HCT116 (cell line): Measurements from ENCODE around the gene SCN7A. TPM values are rescaled to one million over a fixed set of nuclear protein-coding genes. Genes with fewer than 3 reads are reported as not detected.
A peak's percentile ranks its signal among the peaks of the same experiment; 100 is the strongest.

Source experiments
- ATAC-seq: fragments of 200-7000 bp; cut with Tn5 transposase; 2 replicates; pipeline ENCODE4 v1.9.1; 2020; ENCODE audit warnings: mild to moderate bottlenecking, moderate library complexity
- BruUV-seq: library from RNA; stranded (reverse); fragments of 400-500 nt; replicated peaks from 2 replicates; lab custom pipeline; 2021; lab: Mats Ljungman, UMichigan
- CTCF ChIA-PET: fragments of 300-600 bp; sonication (Branson Sonifier 250); formaldehyde crosslinking; loops from one replicate; lab custom pipeline; 2021; ENCODE audit warnings: antibody characterized with exemption; lab: Charles Lee
- POLR2A ChIA-PET: fragments of 300-600, 350-600 bp; sonication (Branson Sonifier 250); formaldehyde crosslinking; loops from one replicate; lab custom pipeline; 2021; ENCODE audit warnings: antibody characterized with exemption; lab: Charles Lee
- RAD21 ChIA-PET, 2 experiments: fragments of 300-600 bp; sonication (Branson Sonifier 250); formaldehyde crosslinking; loops; one replicate each; lab custom pipeline; 2023; ENCODE audit warnings: low total read pairs in 2 of 2; ENCODE audit not compliant: uncharacterized antibody in 2 of 2, unreplicated experiment in 2 of 2, low non-redundant PET in 1 of 2; lab: Charles Lee
- DNase-seq: peaks from one replicate; pipeline ENCODE4 v3.0.0-alpha.2; 2010; ENCODE audit warnings: low read depth, low spot score
- H2AFZ ChIP-seq: fragments of 200-600 bp; shearing (Covaris generic), sonication (generic); 2 replicates; pipeline ENCODE4 v1.6.1; 2017; ENCODE audit warnings: low read depth, mixed run types, mixed read lengths, antibody characterized with exemption, low read length; ENCODE audit not compliant: poor library complexity, severe bottlenecking
- H3K27ac ChIP-seq: 2 replicates; pipeline ENCODE4 v1.5.1; 2012; ENCODE audit warnings: low read depth, low read length
- H3K27me3 ChIP-seq: fragments of 200-600 bp; sonication (generic); 2 replicates; pipeline ENCODE4 v1.6.1; 2016; ENCODE audit warnings: mixed run types, low read length, mixed read lengths; ENCODE audit not compliant: insufficient read depth
- H3K36me3 ChIP-seq, 2 experiments: fragments of 200-500 bp in 1 of 2; fragments of 200-600 bp in 1 of 2; sonication (Bioruptor generic) in 1 of 2; sonication (generic) in 1 of 2; 2 replicates each; pipeline versions ENCODE4 v1.5.1 to v1.6.1; 2014 to 2016; ENCODE audit warnings: low read length in 2 of 2, inconsistent platforms in 1 of 2, mixed read lengths in 1 of 2, mixed run types in 1 of 2; ENCODE audit not compliant: insufficient read depth in 2 of 2, control insufficient read depth in 1 of 2
- H3K4me1 ChIP-seq, 2 experiments: fragments of 200-600 bp in 1 of 2; sonication (generic) in 1 of 2; 2 replicates each; pipeline versions ENCODE4 v1.5.1 to v1.6.1; 2012 to 2017; ENCODE audit warnings: low read length in 2 of 2, inconsistent platforms in 1 of 2, mild to moderate bottlenecking in 1 of 2, mixed read lengths in 1 of 2, mixed run types in 1 of 2, moderate library complexity in 1 of 2; ENCODE audit not compliant: insufficient read depth in 2 of 2, control insufficient read depth in 1 of 2
- H3K4me2 ChIP-seq: fragments of 200-600 bp; sonication (generic); 2 replicates; pipeline ENCODE4 v1.6.1; 2017; ENCODE audit warnings: mixed run types, low read length, mixed read lengths
- H3K4me3 ChIP-seq, 2 experiments: fragments of 200-600 bp in 1 of 2; sonication (generic) in 1 of 2; replicated peaks in 1 of 2; 2 replicates each; pipeline ENCODE4 v1.5.1; 2011 to 2016; ENCODE audit warnings: low read length in 2 of 2, control low read depth in 1 of 2, low read depth in 1 of 2, mild to moderate bottlenecking in 1 of 2, mixed read lengths in 1 of 2, mixed run types in 1 of 2
- H3K79me2 ChIP-seq: fragments of 200-600 bp; sonication (generic); 2 replicates; pipeline ENCODE4 v1.6.1; 2017; ENCODE audit warnings: mild to moderate bottlenecking, mixed run types, low read length, moderate library complexity, mixed read lengths; ENCODE audit not compliant: insufficient read depth
- H3K9ac ChIP-seq: fragments of 200-600 bp; sonication (generic); 2 replicates; pipeline ENCODE4 v1.6.1; 2016; ENCODE audit warnings: low read length, mixed read lengths
- H3K9me2 ChIP-seq: fragments of 200-600 bp; sonication (generic), shearing (Covaris generic); 2 replicates; pipeline ENCODE4 v1.6.1; 2017; ENCODE audit warnings: mixed run types, mild to moderate bottlenecking, moderate library complexity; ENCODE audit not compliant: insufficient read depth
- H3K9me3 ChIP-seq, 2 experiments: fragments of 200-500 bp in 1 of 2; fragments of 200-600 bp in 1 of 2; sonication (Bioruptor generic) in 1 of 2; sonication (generic) in 1 of 2; 2 replicates each; pipeline ENCODE4 v1.6.1; 2014 to 2017; ENCODE audit warnings: low read length in 2 of 2, mixed read lengths in 2 of 2, inconsistent platforms in 1 of 2, low read depth in 1 of 2, mild to moderate bottlenecking in 1 of 2, mixed run types in 1 of 2, moderate library complexity in 1 of 2; ENCODE audit not compliant: control insufficient read depth in 1 of 2, insufficient read depth in 1 of 2
- H4K20me1 ChIP-seq: fragments of 200-600 bp; sonication (generic), shearing (Covaris generic); 2 replicates; pipeline ENCODE4 v1.6.1; 2017; ENCODE audit warnings: mixed run types, mild to moderate bottlenecking, moderate library complexity; ENCODE audit not compliant: insufficient read depth
- CBX3 ChIP-seq: IDR thresholded peaks from 2 replicates; pipeline ENCODE4 v1.6.1; 2012; ENCODE audit warnings: low read depth
- ELF1 ChIP-seq: IDR thresholded peaks from 2 replicates; pipeline ENCODE4 v1.6.1; 2012; ENCODE audit warnings: low read depth, borderline replicate concordance
- EZH2phosphoT487 ChIP-seq: fragments of 200-600 bp; IDR thresholded peaks from 2 replicates; pipeline ENCODE4 v1.6.1; 2018; ENCODE audit warnings: antibody characterized with exemption, borderline replicate concordance
- FOSL1 ChIP-seq: IDR thresholded peaks from 2 replicates; pipeline ENCODE4 v1.6.1; 2012; ENCODE audit warnings: low read depth
- JUND ChIP-seq: IDR thresholded peaks from 2 replicates; pipeline ENCODE4 v1.6.1; 2012
- POLR2A ChIP-seq: IDR thresholded peaks from 2 replicates; pipeline ENCODE4 v1.7.0; 2011; ENCODE audit warnings: borderline replicate concordance; ENCODE audit not compliant: insufficient read depth, insufficient read length; ENCODE audit errors: extremely low read depth
- POLR2AphosphoS5 ChIP-seq: IDR thresholded peaks from 2 replicates; pipeline ENCODE4 v1.6.1; 2011; ENCODE audit warnings: mild to moderate bottlenecking, low read depth, low read length, moderate library complexity
- RAD21 ChIP-seq: IDR thresholded peaks from 2 replicates; pipeline ENCODE4 v1.6.1; 2012; ENCODE audit warnings: low read depth, mild to moderate bottlenecking
- SIN3A ChIP-seq: IDR thresholded peaks from 2 replicates; pipeline ENCODE4 v1.6.1; 2012; ENCODE audit warnings: low read depth
- TCF7L2 ChIP-seq: IDR thresholded peaks from 2 replicates; pipeline ENCODE4 v1.7.0; 2011; ENCODE audit warnings: borderline replicate concordance, inconsistent platforms; ENCODE audit not compliant: insufficient read depth, insufficient read length; ENCODE audit errors: extremely low read depth
- YY1 ChIP-seq: IDR thresholded peaks from 2 replicates; pipeline ENCODE4 v1.6.1; 2011; ENCODE audit warnings: low read length, low read depth, moderate library complexity, mild to moderate bottlenecking; ENCODE audit not compliant: insufficient replicate concordance; ENCODE audit errors: extremely low read depth
- ZNF274 ChIP-seq: fragments of 200-500 bp; sonication (Bioruptor generic); IDR thresholded peaks from 2 replicates; pipeline ENCODE4 v1.6.1; 2014; ENCODE audit warnings: mild to moderate bottlenecking, low read depth, low read length, inconsistent platforms
- intact Hi-C: fragments of 100-400 bp; cut with micrococcal nuclease; formaldehyde crosslinking; loops from 2 replicates; pipeline ENCODE4 v1.10.0; 2022
- total RNA-seq: library from RNA; stranded (reverse); gene quantifications from one replicate; pipeline ENCODE4 v1.2.1, GENCODE V29; 2021; ENCODE audit not compliant: unreplicated experiment
- TF ChIP-seq, protein P1 (sequence below): IDR thresholded peaks from 2 replicates; pipeline ENCODE4 v1.6.1; 2012
- TF ChIP-seq, protein P2 (sequence below), 3 experiments: fragments of 200-600 bp in 1 of 3; sonication (generic) in 1 of 3; IDR thresholded peaks in 2 of 3; conservative IDR thresholded peaks in 1 of 3; 2 replicates each; pipeline ENCODE4 v1.5.1; 2012 to 2017; ENCODE audit warnings: low read depth in 2 of 3, low read length in 2 of 3, antibody characterized with exemption in 1 of 3, borderline replicate concordance in 1 of 3, control low read depth in 1 of 3, mild to moderate bottlenecking in 1 of 3, mixed read lengths in 1 of 3, mixed run types in 1 of 3, moderate library complexity in 1 of 3; ENCODE audit not compliant: insufficient read depth in 1 of 3

The SCN7A gene
- total RNA-seq, 1 experiment from 2014 or later: 0.07 TPM

GRCh38 chr2:166517533-166518061 lies 23.5 kb upstream of the SCN7A start:
- intact Hi-C loops: loop anchor here (5.0 kb wide), 1 partner anchor 155 kb away; no protein-coding TSS in a partner anchor
- TF ChIP-seq POLR2AphosphoS5 (no peak), TCF7L2 (no peak), EZH2phosphoT487 (no peak)
- DNase-seq (no peak), ATAC-seq (no peak)
- H3K9me3 ChIP-seq: no peaks in the 10 kb centered on the region
- POLR2A ChIA-PET: no interaction called here
- no peak overlapping the region for H3K4me2 ChIP-seq
- H2AFZ ChIP-seq: no peak overlapping the region
- H3K36me3 ChIP-seq: no peaks in the 10 kb centered on the region
- H3K27ac ChIP-seq: no peak overlapping the region
- H3K27me3 ChIP-seq: peaks cover 8% of the 10 kb centered on the region; the same call in 1 of the 2 replicates
- RAD21 ChIA-PET: no interaction called here
- no peaks in the 10 kb centered on the region for H4K20me1 ChIP-seq
- CTCF ChIA-PET: interaction anchor here (1.3 kb wide), 1 partner anchor 20 kb away, joined by 4 read pairs; no protein-coding TSS in a partner anchor
- H3K9me2 ChIP-seq: no peaks in the 10 kb centered on the region
- no peaks in the 10 kb centered on the region for H3K79me2 ChIP-seq
- H3K4me1 ChIP-seq: no peaks in the 10 kb centered on the region
- H3K4me3 ChIP-seq: no peak overlapping the region
- no peak overlapping the region for H3K9ac ChIP-seq
- BruUV-seq: no TSS peak

DNA sequence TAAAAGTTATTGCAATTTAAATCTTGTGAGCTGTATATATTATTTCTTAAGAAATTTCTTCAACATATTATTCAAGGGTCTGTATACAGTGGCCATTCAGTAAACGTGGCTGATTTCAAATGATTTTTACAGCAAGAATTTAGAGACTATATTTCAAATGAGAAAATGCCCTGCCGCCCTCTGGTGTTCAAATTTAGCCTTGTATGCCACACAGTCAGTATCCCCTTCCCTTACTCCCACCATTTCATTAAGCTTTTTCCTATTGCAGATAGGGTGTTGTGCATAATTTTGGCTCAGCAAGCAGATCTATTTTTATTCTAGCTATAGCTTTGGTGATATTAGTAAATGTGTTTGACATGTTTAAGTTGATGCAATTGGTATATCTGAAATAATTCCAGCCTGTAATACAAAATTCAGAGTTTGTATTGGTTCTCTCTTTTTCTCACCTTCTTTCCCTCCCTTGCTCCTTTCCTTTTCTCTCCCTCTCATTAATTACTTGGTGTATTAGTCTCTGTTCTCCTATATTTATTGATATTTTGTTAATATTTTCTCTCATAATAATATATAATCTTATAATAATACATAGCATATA lies 22.8 kb upstream of the SCN7A start:
- DNase-seq (no peak), ATAC-seq (peak; percentile 63; the same call in 1 of the 2 replicates)
- Histone ChIP-seq H3K9me2 (no peaks in the 10 kb centered on the region), H3K27me3 (peaks cover 8% of the 10 kb centered on the region; the same call in 1 of the 2 replicates), H4K20me1 (no peaks in the 10 kb centered on the region), H3K9ac (no peak overlapping the region), H3K4me2 (no peak overlapping the region), H3K27ac (no peak overlapping the region), H3K4me3 (no peak overlapping the region), H3K36me3 (no peaks in the 10 kb centered on the region), H2AFZ (no peak overlapping the region), H3K9me3 (no peaks in the 10 kb centered on the region), H3K4me1 (no peaks in the 10 kb centered on the region), H3K79me2 (no peaks in the 10 kb centered on the region)
- BruUV-seq: no TSS peak
- RAD21 ChIA-PET: no interaction called here
- CTCF ChIA-PET: interaction anchor here (0.6 to 1.5 kb wide), 6 partner anchors 11 to 364 kb away, joined by 3 to 8 read pairs (median 4); no protein-coding TSS in a partner anchor
- intact Hi-C loops: loop anchor here (5.0 kb wide), 1 partner anchor 155 kb away; no protein-coding TSS in a partner anchor
- POLR2A ChIA-PET: no interaction called here
- peak; percentile 46 for TF ChIP-seq RAD21
- TF ChIP-seq ZNF274: no peak
- TF ChIP-seq TCF7L2: no peak
- no peak for TF ChIP-seq YY1
- TF ChIP-seq FOSL1: no peak
- no peak for TF ChIP-seq ELF1
- TF ChIP-seq, protein P1, sequence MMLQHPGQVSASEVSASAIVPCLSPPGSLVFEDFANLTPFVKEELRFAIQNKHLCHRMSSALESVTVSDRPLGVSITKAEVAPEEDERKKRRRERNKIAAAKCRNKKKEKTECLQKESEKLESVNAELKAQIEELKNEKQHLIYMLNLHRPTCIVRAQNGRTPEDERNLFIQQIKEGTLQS: no peak
- no peak for TF ChIP-seq POLR2A
- TF ChIP-seq, protein P2, sequence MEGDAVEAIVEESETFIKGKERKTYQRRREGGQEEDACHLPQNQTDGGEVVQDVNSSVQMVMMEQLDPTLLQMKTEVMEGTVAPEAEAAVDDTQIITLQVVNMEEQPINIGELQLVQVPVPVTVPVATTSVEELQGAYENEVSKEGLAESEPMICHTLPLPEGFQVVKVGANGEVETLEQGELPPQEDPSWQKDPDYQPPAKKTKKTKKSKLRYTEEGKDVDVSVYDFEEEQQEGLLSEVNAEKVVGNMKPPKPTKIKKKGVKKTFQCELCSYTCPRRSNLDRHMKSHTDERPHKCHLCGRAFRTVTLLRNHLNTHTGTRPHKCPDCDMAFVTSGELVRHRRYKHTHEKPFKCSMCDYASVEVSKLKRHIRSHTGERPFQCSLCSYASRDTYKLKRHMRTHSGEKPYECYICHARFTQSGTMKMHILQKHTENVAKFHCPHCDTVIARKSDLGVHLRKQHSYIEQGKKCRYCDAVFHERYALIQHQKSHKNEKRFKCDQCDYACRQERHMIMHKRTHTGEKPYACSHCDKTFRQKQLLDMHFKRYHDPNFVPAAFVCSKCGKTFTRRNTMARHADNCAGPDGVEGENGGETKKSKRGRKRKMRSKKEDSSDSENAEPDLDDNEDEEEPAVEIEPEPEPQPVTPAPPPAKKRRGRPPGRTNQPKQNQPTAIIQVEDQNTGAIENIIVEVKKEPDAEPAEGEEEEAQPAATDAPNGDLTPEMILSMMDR (IDR thresholded peaks at IDR 0.05 in 2 of 3, conservative IDR thresholded peaks at IDR 0.05 in 1 of 3; ENCODE audit: borderline replicate concordance in 1 of 3, insufficient read depth in 1 of 3, low read depth in 2 of 3, low read length in 2 of 3): peak; percentile 19 to 54 (median 52); a peak in 5 of 6 replicates
- TF ChIP-seq SIN3A: no peak
- TF ChIP-seq POLR2AphosphoS5: no peak
- TF ChIP-seq JUND: no peak
- no peak for TF ChIP-seq CBX3
